ENCODE results near the gene PRKG1.

DNA sequence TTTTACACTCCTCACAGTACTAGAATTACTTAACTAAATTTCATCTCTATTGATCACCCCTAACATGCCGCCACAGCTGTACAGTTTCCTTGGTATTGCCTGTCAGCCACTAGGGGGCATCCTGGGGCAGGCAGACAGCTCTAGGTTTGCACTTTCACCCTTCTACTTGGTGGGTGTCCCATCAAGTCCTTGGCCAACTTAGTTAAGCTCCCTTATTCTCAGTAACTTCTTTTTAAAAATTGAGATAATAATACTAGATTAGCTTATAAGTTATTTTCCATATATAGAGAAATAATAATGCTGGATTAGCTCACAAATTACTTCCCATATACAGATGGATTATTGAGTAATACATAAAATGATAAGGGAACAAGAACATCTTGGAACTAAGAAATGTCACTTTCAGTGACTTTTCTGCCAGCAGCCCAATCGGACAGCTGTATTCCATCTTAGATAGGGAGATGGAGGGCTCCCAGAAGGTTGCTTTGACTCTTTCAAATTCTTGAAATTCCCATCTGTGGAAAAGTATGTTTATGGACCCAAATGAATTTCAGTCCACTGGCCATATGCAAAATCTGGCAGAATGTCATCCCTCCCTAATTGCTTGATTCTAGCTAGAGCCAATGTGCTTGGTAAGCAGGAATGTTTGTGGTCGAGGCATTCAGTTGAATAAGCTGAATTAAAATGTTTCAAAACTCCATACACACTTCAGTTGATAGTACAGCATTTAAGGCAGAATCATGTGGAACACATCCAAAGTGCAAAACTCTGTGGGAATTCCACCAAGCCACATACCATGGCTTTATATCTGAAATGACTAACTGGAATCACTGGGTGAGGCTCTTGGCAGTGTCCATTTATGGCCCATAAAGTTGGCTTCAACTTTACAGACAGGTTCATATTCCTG, 315.4 kb downstream of the PRKG1 start:
- TF ChIP-seq CTCF (IDR thresholded peaks at IDR 0.05; ENCODE audit: insufficient read depth, low read length, poor library complexity, severe bottlenecking) = peak; percentile 94
- no peak for TF ChIP-seq EZH2phosphoT487 (conservative IDR thresholded peaks at IDR 0.05; ENCODE audit: low read length)
